ENCODE results near the gene KCTD16.

The KCTD16 gene

DNA sequence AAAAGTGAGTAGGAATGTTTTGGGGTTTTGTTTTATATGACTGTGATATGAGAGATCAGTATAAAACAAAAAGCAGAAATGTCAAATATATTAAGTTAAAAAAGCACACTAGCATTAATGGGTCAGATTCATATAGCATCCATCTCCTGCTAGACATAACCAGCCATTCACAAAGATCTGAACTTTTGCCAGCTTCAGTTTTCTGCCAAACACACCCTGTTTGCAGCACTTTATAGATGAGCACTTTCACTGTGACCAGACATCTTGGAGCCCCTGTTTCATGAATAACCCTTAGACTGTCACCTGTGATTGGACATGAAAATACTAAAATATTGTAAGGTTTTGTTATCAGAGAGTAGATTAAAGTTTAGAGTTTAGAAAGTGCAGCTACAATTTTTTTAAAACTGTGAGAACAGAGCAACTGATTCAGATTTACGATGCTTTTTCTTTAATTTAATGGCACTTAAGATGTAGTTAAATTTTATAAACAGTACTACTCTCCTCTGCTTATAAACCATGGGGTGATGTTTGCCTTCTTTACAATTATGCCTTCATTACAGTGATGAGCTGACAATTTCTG is 142.6 kb downstream of the KCTD16 start:
- no peak for DNase-seq
- in situ Hi-C loops (cut with HindIII; ENCODE audit: low pct_ligation_motif_present, low pct_unique_long_range_greater_than_20kb, low sequenced_read_pairs) = no loop called here

DNA sequence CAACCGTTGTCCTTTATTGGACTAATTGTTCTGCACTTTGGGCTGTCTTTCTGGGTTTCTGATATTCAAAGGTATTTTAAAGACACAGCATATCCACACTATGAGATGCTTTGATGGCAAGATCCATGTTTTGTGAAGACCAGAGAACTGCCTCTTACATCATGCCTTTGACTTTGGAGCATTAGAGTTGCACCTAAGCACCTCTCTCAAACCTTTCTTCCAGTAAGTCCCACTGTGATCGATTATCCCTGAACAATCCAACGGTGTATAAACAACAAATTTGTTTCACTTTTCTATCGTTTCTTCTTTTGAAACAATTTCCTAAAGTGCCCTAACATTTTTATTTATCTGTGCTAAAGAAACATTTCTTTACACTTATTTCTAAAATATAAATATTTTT is 144.4 kb downstream of the KCTD16 start:
- DNase-seq = no peak
- in situ Hi-C loops (cut with HindIII; ENCODE audit: low pct_ligation_motif_present, low pct_unique_long_range_greater_than_20kb, low sequenced_read_pairs) = no loop called here

DNA sequence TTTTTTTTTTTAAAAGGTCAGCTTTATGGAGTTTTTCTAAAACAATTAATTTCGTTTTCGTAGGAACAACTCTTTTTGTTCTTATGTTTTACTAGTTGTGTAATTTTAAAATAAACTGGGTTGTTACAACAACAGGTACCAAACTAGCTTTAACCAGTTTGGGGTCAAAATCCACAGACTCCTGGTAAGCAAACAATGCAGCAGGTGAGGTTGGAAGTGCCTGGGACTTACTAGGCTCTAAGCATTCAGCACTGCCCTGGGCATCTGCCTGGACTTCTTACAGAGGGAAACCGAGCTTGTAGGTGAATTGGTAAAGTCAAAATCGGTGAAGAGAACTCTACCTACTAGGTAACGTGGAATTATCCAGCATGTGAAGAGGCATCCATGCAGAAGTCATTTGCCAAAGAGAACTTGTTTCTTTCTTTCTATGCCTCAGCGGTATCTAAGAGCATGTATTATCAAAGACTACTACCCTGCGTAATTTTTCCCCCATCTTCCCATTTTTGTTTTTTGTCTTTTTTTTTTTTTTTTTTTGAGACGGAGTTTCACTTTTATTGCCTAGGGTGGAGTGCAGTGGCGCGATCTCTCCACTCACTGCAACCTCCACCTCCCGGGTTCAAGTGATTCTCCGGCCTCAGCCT is 145.4 kb downstream of the KCTD16 start:
- DNase-seq = no peak
- in situ Hi-C loops (cut with HindIII; ENCODE audit: low pct_ligation_motif_present, low pct_unique_long_range_greater_than_20kb, low sequenced_read_pairs) = no loop called here

DNA sequence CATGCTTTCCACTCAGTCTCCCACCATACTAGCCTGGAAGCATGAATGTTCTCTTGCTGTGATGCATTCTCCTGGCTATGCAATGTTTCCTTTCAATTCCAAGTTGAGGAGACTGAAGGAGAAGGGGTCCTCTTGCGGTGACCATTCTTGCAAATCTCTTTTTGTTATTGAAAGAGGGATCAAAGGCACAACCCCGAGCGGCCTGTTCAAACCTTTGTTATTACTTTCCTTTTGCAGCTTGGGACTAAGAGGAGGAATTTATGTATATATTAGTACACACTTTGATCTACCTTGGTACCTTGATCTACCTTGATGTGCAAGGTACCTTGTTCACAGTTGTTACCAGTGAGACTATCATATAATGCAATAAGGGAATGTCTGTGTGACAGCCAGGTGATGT is 147.3 kb downstream of the KCTD16 start:
- no peak for DNase-seq
- in situ Hi-C loops (cut with HindIII; ENCODE audit: low pct_ligation_motif_present, low pct_unique_long_range_greater_than_20kb, low sequenced_read_pairs) = no loop called here

DNA sequence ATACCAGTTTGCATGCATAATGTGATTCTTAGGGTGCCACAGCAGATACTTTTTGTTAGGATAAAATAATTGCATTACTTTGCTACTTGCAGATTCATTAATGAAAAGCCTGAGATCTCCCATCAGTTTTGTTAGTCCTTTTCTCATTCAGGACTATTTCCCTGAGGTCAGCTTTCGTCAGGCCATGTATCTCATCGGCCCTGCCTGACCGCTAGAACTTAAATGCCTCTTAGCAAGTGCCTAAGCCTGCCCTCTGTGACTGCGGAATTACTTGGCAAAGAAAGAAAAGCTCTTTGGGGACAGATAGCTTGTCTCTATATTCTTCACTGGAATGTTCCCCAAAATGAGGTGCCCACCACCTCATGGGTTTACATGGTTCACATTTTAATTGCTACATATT is 147.8 kb downstream of the KCTD16 start:
- in situ Hi-C loops (cut with HindIII; ENCODE audit: low pct_ligation_motif_present, low pct_unique_long_range_greater_than_20kb, low sequenced_read_pairs) = no loop called here
- no peak for DNase-seq

DNA sequence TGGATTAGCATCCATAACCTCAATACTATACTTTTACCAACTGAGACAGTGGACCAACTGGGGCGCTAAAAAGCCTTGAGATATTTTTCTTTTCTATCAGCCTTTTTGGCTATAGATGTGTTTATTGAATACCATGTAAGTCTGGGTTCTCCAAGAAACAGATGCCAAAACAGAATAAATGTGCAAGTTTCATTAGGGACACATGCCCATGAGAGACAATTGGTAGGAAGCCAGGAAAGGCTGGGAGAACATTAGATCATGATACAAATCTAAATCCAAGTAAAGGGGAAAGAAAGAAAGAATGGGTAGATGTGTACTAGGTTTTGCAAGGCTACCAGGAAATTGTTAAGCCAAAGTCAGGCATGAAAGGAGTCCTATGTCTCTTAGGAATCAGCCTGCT is 152.5 kb downstream of the KCTD16 start:
- in situ Hi-C loops (cut with HindIII; ENCODE audit: low pct_ligation_motif_present, low pct_unique_long_range_greater_than_20kb, low sequenced_read_pairs) = no loop called here
- DNase-seq = no peak

DNA sequence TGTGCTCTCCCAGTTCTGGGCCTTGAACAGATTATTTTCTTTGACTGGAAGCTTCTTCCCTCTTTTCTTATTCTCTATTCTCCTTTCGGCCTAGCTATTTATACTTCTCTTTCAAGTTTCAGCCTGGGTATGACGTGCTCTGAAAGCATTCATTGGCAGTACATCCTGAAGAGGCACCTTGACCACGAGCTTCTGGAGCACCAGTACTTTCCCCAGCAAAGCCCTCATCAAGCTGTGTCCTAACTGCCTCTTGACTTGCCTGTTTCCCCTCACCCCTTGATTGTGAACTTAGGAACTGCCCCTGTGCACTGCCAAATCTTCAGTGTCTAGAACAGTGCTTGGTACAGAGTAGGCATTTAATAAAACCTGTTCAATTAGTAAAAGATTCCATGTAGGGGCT is 154.9 kb downstream of the KCTD16 start:
- no peak for DNase-seq
- in situ Hi-C loops (cut with HindIII; ENCODE audit: low pct_ligation_motif_present, low pct_unique_long_range_greater_than_20kb, low sequenced_read_pairs) = no loop called here

DNA sequence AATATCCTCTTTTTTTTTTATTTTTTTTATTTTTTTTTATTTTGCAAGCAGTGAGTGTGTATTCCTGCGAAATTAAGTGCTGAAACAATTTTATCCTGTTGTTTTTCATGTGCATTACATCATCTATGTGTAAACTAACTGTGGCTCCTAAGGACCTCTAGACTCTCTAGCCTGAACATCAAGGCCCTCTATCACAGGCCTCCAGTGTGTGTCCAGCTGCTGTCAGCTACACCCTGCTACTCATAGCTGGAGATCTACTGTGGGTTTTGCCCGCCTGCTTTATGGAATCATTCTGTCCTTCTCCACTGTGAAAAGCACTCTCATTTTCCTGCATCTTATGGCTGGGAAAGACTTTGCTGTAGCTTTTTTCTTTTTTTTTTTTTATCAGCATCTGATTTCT is 157.8 kb downstream of the KCTD16 start:
- in situ Hi-C loops (cut with HindIII; ENCODE audit: low pct_ligation_motif_present, low pct_unique_long_range_greater_than_20kb, low sequenced_read_pairs) = no loop called here
- DNase-seq = no peak

DNA sequence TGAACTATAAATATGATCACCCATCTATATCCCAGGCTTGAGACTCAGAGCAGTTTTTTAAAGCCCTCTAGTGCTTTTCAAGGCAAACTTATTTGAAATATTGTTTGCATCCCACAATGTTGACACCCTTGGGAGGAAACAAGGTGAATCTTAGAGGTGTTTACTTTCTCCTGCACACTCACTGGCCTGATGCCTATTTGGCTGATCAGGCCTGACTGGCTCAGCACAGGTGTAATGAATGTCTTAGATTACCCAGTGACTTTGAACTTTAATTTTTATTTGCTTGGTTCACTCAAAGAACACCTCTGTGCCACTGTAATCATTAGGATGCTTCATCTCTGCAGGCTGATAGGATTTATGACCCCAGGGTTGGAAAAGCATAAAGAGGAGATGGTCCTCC is 158.3 kb downstream of the KCTD16 start:
- in situ Hi-C loops (cut with HindIII; ENCODE audit: low pct_ligation_motif_present, low pct_unique_long_range_greater_than_20kb, low sequenced_read_pairs) = no loop called here
- DNase-seq = no peak

DNA sequence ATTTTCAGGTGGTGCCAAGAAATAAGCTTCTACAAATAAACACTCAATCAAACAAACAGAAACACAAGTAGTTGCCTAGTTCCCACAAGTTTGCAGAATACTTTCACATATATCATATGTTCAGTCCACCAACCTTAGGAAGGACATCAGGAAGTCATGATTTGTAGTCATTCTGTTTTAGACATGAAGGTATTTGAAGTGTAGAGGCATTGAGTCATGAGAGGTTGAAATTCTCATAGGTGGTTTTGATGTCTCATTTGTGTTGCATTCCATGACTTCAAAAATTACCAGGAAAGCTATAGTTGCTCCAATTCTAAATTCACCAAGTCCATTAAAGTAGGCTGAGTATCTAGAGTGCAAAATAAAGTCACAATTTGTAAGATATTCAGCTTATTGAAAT is 159.0 kb downstream of the KCTD16 start:
- no peak for DNase-seq
- in situ Hi-C loops (cut with HindIII; ENCODE audit: low pct_ligation_motif_present, low pct_unique_long_range_greater_than_20kb, low sequenced_read_pairs) = no loop called here

DNA sequence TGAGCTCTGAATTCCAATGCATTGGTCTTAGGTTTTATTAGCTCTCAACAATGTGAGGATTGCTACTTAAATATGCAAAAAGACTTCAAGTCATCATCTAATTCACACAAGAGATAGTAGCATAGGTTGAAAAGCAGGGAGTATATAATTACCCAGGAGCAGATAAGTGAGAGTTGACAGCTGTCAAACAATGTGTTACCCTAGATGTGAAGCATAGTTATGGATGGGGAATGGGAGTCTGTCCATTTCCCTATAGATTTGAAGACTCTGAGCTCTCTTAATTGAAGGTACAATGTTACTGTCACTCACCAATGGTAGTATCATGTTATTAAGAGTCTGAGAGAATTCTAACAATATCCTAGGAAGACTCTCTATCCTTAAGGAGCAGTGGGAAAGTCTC is 160.7 kb downstream of the KCTD16 start:
- DNase-seq = no peak
- in situ Hi-C loops (cut with HindIII; ENCODE audit: low pct_ligation_motif_present, low pct_unique_long_range_greater_than_20kb, low sequenced_read_pairs) = no loop called here

DNA sequence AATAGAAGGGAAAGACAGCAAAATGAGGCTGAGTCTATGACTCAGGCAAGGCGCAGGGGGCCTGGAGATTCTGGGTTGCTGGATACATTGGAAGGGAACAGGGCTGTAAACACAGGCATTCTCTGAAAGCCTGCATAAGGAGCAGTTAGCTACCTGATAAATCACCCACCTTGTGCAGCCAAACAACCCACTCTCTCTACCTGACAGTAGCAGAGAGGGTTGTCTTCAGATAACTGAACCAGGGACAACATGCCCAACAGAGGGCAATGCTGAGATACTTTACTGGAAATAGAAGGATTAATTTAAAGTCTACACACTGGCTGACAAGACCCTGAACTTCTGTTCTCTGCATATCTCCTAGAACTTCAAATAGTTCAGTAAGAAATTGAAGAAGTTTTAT is 161.6 kb downstream of the KCTD16 start:
- in situ Hi-C loops (cut with HindIII; ENCODE audit: low pct_ligation_motif_present, low pct_unique_long_range_greater_than_20kb, low sequenced_read_pairs) = no loop called here
- no peak for DNase-seq

DNA sequence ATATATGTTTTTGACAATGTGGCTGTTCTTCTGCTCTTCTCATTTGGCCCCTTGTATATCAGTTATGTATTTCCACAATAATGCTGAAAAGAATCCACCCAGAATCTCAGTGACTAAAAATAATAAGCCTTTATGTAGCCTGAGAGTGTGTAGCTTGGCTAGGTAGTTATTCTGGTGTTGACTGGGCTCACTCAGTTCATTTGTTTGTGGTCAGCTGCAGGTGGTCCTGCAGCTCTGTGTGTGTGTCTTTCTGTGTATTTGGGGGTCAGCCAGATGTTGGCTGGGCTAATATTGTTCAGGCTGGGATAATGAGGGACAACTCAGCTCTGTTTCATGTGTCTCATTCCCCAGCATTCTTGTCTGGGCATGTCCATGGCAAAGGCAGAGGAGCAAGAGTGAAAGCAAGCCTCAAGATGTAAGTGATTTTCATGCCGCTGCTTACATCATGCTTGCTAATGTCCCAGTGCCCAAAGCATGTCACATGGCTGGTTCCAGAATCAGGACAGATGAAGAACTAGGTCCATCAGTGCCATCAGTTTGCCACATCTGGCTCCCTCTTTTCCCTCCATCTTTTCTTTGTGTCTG is 162.8 kb downstream of the KCTD16 start:
- in situ Hi-C loops (cut with HindIII; ENCODE audit: low pct_ligation_motif_present, low pct_unique_long_range_greater_than_20kb, low sequenced_read_pairs) = no loop called here
- no peak for DNase-seq

DNA sequence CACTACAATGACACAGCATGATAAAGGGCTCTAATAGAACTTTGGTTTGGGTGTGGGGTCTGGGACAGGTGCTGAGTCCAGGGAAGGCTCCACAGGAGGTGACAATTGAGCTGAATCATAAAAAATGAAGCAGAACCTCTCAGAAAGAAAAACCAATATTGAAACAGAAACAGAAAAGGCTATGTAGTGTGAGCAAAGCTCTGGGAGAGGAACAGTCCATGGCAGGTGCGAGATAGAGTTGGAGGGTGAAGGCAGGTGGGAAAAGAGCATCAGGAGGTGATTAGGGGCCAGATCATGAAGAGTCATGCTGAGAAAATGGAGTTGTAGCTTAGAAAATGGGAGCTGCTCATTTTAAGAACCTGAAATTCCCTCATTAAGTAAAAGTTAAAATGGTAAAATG is 164.9 kb downstream of the KCTD16 start:
- no peak for DNase-seq
- in situ Hi-C loops (cut with HindIII; ENCODE audit: low pct_ligation_motif_present, low pct_unique_long_range_greater_than_20kb, low sequenced_read_pairs) = no loop called here

DNA sequence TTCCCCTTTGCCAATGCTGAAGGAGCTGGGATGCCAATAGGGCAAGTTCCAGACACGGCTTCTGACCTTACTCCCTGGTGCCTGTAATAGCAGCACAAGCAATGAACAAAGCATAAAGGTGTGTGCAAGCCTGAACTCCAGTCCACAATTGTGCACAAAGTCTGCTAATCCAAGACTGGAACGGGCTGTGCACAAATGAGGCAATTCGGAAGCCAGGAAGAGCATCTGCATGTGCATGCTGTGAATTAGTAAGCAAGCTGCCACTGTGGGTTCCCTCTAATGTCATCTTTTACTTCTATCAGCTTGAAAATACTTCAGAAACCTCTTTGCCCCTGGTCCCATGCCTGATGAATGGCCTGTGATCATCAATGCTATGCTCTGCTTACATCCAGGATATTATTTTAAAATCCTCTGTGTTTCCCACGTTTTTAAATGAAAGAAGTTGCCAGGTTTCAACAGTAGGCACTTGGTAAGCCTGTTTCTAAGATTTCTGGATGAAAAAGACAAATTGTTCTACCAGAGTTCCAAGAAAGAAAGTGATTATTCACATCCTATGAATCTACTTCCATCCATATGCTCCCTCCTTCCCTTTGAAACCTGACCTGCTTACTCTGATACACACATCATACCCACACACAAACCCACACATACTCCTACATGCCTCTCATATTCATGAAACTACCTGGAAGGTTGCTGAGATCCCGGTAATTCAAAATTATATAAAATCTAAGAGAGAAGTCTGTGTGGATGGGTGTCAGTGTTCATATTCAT is 165.7 kb downstream of the KCTD16 start:
- no peak for DNase-seq
- in situ Hi-C loops (cut with HindIII; ENCODE audit: low pct_ligation_motif_present, low pct_unique_long_range_greater_than_20kb, low sequenced_read_pairs) = no loop called here

DNA sequence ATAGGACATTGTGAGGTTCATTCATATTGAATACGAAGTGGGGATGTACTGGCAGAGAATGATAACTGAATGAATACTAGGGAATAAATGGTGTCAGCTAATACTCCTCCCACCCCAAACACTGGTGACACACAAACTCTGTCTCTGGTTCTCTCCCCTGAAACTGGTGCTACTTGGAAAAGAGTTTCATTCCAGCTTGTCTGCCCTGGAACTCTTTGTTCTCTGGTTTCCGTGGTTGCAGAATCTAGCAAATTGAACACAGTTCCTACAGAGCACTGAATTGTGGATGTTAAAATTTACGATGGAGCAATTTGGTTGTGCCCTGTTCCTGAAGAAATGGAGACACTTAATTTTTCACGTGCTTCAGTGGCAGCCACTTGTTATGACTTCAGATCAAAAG is 181.7 kb downstream of the KCTD16 start:
- DNase-seq = no peak
- in situ Hi-C loops (cut with HindIII; ENCODE audit: low pct_ligation_motif_present, low pct_unique_long_range_greater_than_20kb, low sequenced_read_pairs) = no loop called here

DNA sequence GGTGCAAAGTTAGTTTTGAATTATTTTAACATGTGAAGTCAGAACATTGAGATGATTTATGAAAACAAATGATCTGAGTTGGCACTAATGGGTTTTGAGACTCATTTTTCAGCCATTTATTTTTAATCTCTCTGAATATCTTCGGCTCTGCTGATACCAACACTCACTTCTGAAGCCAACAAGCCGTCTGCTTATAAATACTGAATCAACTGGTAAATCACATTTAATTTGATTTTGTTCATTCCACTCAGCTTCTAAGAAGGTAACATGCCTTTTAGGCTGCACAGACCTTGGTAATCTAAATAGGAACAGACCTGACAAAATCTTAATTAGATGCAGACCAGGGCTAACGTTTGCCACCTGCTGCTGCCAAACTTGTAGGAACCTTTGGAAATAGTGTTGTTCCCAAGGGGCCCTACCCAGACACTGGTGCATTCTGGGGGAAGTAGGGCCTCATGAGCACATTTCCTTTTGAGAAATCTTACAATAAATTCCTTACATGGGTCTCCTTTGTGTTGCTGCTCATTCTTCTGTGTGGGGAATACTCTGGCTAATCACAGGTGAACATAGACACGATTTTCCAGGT is 182.2 kb downstream of the KCTD16 start:
- in situ Hi-C loops (cut with HindIII; ENCODE audit: low pct_ligation_motif_present, low pct_unique_long_range_greater_than_20kb, low sequenced_read_pairs) = no loop called here
- no peak for DNase-seq

DNA sequence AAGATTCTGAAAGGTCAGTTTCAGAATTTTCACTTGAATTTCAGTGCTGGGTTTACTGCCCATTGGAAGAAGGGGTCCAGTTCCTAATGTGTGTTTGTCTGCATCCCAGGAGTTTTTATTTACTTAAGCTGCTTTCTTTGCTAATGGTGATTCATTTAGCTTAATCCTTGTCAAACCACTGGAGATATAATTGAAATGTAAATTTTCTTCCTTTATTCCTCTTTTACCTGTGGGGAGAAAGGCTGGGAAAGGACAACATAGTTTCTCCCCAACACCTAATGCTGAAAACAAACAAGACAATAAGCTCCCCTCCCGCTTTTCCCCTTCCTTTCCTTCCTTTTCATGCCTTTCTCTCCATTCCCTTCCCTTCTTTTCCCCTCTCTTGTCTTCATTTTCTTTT is 185.8 kb downstream of the KCTD16 start:
- in situ Hi-C loops (cut with HindIII; ENCODE audit: low pct_ligation_motif_present, low pct_unique_long_range_greater_than_20kb, low sequenced_read_pairs) = no loop called here
- DNase-seq = no peak

DNA sequence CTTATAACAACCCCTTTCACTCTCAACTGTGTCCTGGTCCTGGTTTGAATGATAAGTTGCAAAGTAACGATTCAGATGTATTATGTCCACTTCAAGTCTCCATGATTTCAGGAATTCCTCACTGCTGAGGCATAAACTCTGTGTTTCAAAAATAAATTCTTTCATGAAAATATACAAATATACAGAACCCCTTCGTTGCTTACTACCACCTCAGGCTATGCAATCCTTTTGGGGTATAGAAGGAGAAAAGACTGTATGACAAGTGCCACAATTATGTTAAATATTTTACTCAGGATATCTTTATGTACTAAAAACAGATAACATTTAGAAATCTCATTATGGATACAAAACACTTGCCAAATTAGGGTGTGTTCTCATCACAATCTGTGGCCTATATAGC is 190.7 kb downstream of the KCTD16 start:
- in situ Hi-C loops (cut with HindIII; ENCODE audit: low pct_ligation_motif_present, low pct_unique_long_range_greater_than_20kb, low sequenced_read_pairs) = no loop called here
- DNase-seq = no peak
